Fibroblast of skin of right biceps (primary cell): ENCODE data around the gene RPL10A.
A peak's percentile ranks its signal among the peaks of the same experiment; 100 is the strongest.
"Not testable (repeated sequence)": the region's sequence is repeated elsewhere in the genome, so short reads cannot be mapped to it uniquely, and the experiment has no call there.

Experiments used
- DNase-seq: peaks from one replicate; pipeline ENCODE4 v3.0.0-alpha.2; 2013

RPL10A gene

DNA sequence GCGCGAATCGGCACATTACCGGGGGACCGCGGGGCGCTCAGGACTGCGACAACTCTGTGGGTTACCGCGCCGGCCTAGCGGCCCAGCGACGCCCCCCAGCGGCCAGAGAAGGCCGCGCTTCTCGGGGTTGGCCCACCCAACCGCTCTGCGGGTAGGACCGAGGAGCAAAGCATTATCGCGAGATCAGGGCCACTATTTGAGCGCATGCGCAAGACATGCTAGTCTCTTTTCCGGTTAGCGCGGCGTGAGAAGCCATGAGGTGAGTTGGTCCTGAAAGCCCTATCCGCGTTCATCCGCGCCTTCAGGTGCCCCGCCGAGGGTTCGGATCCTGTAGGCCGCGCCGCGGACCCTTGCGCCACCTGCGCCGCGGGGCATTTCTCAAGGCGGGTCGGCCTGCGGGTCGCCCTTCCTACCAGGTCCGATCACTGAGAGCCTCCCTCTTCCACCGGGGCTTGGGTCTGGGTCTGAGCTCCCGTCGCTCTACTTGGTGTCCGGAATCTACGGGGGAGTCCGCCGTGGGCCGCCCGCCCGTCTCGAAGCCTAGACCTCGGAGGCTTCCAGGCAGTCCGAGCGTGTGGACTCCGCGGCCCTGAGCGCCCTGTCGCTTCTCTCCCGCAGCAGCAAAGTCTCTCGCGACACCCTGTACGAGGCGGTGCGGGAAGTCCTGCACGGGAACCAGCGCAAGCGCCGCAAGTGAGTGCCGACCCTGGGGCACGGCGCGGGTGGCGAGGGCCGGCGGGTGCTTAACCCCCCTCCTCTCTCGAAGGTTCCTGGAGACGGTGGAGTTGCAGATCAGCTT lies at the start of gene RPL10A:
TSS of gene RPL10A (plus strand) at position 221 of the 799 bp plus-strand sequence. CDS start at position 255, 34 bp downstream.
- peak; percentile 97 for DNase-seq

- peak; percentile 83 for DNase-seq
Observed at GRCh38 chr6:35419417-35419816, 48.8 kb upstream of the RPL10A start.

- DNase-seq, result no peak
Observed at GRCh38 chr6:35419961-35420360, 48.2 kb upstream of the RPL10A start.

DNA sequence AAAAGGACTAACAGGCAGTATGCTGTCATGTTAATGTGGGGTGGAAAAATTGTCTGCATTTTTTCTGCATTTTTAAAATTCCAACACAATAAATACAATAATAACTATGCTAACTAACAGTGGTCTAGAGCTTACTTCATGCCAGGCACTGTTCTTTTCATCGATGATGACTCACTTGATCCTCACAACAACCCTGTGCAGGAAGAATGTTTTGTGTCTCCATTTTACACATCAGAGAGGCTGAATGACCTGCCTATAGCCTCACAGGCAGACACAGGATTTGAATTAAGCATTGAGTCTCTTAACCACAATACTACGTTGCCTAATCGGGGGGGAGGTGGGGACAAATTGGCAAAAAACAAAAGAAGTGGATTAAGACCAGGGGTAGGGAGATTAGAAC lies 42.9 kb upstream of the RPL10A start:
- peak; percentile 98 for DNase-seq

DNA sequence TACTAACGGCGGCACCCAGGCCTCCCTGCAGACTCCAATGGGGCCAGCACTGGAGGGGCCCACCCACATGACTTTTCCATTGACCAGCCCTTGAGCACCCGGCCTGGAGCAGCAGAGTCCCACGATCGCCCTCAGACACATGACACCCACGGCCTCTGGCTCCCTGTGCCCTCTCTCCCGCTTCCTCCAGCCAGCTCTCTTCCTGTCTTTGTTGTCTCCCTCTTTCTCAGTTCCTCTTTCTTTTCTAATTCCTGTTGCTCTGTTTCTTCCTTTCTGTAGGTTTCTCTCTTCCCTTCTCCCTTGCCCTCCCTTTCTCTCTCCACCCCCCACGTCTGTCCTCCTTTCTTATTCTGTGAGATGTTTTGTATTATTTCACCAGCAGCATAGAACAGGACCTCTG lies 42.1 kb upstream of the RPL10A start:
- no peak for DNase-seq

DNA sequence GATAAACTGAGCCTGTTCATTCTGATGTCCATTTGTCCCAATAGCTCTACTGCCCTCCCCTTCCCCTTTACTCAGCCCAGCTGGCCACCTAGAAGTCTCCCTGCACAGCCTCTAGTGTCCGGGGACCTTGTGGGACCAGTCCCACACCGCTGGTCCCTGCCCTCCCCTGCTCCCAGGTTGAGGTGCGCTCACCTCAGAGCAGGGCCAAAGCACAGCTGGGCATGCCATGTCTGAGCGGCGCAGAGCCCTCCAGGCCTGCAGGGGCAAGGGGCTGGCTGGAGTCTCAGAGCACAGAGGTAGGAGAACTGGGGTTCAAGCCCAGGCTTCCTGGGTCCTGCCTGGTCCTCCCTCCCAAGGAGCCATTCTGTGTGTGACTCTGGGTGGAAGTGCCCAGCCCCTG lies 40.8 kb upstream of the RPL10A start:
- DNase-seq, result no peak

- peak; percentile 93 for DNase-seq
Observed at GRCh38 chr6:35427851-35428321, 40.3 kb upstream of the RPL10A start.

DNA sequence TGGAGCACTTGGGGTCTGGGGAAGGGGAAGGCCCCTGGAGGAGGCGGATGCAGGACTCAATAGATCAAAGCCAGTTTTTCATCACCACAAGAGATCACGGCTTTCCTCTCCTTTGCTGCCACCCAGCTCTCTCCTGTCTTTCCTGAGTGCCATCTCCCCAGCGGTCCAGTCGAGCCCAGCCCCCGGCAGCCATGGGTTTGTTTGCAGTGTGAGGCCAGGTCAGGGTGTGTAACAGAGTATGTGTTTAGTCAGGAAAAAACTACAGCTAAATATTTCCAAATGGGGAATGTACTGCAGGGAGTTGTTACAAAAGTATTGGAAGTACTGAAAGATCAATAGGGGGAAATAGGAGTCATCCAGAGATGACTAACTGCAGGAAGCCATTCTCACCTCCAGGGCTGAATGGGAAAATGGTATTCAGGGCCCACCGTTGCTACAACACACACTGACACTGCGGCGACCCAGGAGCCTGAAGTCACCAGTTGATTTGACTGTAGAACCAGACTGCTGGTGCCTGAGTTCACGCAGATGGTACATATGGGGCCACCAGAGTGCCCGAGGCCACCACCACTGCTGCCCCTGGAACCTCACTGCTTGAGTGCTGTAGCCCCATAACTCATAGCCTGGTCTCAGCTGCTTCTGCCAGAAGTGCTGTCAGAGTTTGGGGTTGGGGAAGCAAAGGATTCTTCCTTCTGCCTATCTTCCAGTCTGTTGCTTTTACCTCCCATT lies 39.6 kb upstream of the RPL10A start:
- peak; percentile 44 for DNase-seq

DNA sequence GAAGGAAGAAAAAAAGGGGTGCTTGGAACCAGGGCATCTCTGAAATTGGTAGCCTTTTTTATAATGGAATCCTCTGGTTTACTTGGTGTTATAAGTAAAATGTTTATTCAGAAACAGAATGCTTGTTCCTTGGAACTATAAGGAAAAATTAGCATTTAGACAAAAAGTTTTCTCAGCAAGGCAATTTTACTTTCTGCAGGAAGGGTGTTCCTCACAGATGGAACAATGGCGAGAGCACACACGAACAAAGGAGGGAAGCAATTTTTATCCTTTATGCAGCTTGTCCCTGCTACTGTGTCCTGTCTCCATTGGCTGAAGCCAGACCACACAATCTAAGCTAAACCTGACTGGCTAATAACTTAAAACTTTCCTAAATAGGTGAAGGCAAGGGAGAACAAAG lies 38.7 kb upstream of the RPL10A start:
- DNase-seq, result no peak

GRCh38 chr6:35432291-35432690 lies 35.9 kb upstream of the RPL10A start:
- DNase-seq, result no peak

- not testable (repeated sequence) for DNase-seq
Observed at GRCh38 chr6:35432702-35433101, 35.5 kb upstream of the RPL10A start.

- DNase-seq, result no peak
Observed at GRCh38 chr6:35435074-35435837, 32.9 kb upstream of the RPL10A start.

GRCh38 chr6:35436071-35436857 lies 31.9 kb upstream of the RPL10A start:
- no peak for DNase-seq

DNA sequence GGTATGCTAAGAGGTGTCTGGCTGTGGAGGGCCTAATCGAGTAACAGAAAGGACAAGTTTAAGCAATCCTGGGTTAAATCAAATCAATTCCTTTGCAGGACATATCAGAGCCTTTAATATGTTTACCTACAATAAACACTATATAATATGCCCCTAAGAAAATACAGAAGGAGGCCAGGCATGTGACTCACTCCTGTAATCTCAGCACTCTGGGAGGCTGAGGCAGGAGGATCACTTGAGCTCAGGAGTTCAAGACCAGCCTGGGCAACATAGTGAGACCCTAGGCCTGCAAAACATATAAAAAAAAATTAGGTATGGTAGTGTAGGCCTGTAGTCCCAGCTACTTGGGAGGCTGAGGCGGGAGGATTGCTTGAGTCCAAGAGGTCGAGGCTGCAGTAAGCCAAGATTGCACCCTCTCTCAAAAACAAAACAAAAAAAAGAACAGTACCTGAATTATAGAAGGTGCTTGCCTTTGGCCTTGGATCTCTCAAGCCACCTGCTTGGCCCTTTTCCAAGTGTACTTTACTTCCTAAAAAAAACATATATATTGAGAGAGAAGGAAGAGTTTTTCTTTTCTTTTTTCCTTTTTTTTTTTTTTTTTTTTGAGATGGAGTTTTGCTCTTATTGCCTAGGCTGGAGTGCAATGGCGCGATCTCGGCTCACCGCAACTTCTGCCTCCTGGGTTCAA lies 29.7 kb upstream of the RPL10A start:
- DNase-seq, result not testable (repeated sequence)

DNA sequence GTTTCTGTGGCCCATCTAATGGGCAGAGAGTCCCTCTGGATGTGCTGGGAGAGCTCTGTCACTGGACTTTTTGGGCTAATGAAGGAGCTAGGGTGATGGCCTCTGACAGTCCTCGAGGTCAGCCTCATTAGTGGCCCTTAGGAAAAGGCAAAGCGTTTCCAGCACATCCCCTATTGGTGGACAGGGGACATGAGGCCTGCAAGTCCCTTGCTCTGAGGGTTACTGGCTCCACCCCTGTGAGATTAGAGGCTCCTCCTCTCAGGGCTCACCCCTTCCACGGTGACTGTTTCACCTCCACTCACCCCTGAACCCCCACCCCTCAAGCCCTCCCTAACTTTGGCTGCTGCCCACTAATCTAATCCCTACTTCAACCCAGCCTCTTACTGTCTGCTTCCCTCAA lies 28.9 kb upstream of the RPL10A start:
- no peak for DNase-seq

GRCh38 chr6:35441205-35441604 lies 27.0 kb upstream of the RPL10A start:
- DNase-seq, result no peak

DNA sequence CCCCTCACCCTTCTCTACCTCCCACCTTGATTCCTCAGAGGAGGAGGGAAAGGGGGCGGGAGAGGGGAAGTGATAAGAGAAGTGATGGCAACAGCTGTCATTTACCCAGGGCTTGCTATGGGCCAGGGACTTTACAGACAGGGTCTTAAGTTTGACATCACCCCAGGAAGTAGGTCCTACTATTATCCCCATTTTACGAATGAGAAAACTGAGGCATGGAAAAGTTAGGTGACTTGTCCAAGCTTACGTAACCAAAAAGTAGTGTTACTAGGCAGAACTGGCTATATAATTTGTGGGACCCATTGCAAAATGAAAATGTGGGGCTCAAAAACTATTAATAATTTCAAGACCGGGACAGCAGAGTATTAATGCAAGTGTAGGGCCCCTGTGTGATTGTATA lies 26.6 kb upstream of the RPL10A start:
- no peak for DNase-seq

GRCh38 chr6:35442693-35443092 lies 25.5 kb upstream of the RPL10A start:
- DNase-seq, result no peak

DNA sequence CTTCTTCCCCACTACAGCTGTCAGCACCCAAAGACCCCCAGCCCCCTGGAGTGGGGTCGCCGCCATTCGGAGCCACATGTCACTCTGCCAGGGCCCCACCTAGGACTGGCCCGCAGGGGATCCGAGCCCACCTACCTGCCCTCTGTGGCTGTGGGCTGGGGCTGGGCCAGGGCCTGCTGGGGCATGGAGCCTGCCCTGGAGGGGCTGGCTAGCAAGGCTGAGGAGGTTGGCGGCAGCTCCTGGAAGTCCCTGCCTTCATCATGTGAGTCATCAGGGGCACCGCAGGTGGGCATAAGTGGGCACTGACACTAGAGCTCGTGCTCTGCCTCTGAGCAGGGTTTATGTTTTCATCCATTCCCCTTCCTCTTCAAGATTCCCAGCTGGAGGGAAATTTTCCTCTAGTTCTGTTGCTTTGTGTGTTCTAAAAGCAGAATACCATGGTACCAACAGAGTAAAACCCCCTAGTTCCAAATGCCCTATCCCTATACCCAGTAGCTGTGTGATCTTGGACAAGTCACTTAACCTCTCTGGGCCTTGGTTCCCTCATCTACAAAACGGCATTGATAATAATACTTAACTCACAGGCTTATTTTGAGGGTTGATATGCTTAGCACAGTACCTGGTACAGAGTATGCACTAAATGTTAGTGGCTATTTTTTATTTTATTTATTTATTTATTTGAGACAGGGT lies 24.7 kb upstream of the RPL10A start:
- no peak for DNase-seq

DNA sequence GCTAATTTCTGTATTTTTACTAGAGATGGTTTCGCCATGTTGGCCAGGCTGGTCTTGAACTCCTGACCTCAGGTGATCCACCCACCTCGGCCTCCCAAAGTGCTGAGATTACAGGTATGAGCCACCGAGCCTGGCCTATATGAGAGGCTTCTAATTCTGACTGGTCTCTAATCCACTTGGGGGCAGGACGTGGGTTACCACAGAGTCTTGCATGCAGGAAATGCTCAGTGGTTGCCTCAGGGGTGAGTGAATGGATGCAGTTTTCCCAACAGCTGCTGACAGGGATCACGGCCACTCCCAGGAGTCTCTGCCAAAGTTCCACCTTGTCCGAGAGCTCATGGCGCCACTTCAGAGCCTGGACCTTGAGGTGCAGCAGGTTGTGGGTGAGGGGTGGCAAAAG lies 22.5 kb upstream of the RPL10A start:
- DNase-seq, result peak; percentile 44

- DNase-seq, result no peak
Observed at GRCh38 chr6:35448191-35448590, 20.0 kb upstream of the RPL10A start.
